Muscle layer of duodenum (tissue), 2 donors: ENCODE results near the gene TLE1.

Experiments
- H3K27ac ChIP-seq: one replicate; pipeline ENCODE4 v1.7.0; 2013; ENCODE audit warnings: mild to moderate bottlenecking, low read length
- H3K27me3 ChIP-seq: one replicate; pipeline ENCODE4 v1.7.0; 2013; ENCODE audit warnings: low read depth, mild to moderate bottlenecking, control low read depth, low read length
- H3K36me3 ChIP-seq, 2 donors: one replicate each; pipeline ENCODE4 v1.7.0; 2013; ENCODE audit warnings: low read length in 2 of 2, control low read depth in 1 of 2, mild to moderate bottlenecking in 1 of 2; ENCODE audit not compliant: insufficient read depth in 2 of 2, control insufficient read depth in 1 of 2
- H3K4me1 ChIP-seq, 2 donors: one replicate each; pipeline ENCODE4 v1.7.0; 2013; ENCODE audit warnings: low read length in 2 of 2, mild to moderate bottlenecking in 2 of 2, control low read depth in 1 of 2, moderate library complexity in 1 of 2; ENCODE audit not compliant: insufficient read depth in 2 of 2, control insufficient read depth in 1 of 2
- H3K4me3 ChIP-seq, 2 donors: one replicate each; pipeline ENCODE4 v1.7.0; 2013; ENCODE audit warnings: low read length in 2 of 2, low read depth in 1 of 2, mild to moderate bottlenecking in 1 of 2
- H3K9me3 ChIP-seq, 2 donors: one replicate each; pipeline ENCODE4 v1.7.0; 2013; ENCODE audit warnings: low read length in 2 of 2, control low read depth in 1 of 2, mild to moderate bottlenecking in 1 of 2; ENCODE audit not compliant: control insufficient read depth in 1 of 2
- donor health status: healthy.

The TLE1 gene

GRCh38 chr9:81669041-81669651 is 20.2 kb downstream of the TLE1 start:
- no peak overlapping the region for H3K4me3 ChIP-seq
- no peaks in the 10 kb centered on the region for H3K36me3 ChIP-seq
- H3K27me3 ChIP-seq, result no peaks in the 10 kb centered on the region
- no peak overlapping the region for H3K27ac ChIP-seq
- no peaks in the 10 kb centered on the region for H3K9me3 ChIP-seq
- H3K4me1 ChIP-seq, result peaks cover 23 to 63% of the 10 kb centered on the region in 2 donors

- no peak overlapping the region for H3K4me3 ChIP-seq
- no peaks in the 10 kb centered on the region for H3K27me3 ChIP-seq
- no peaks in the 10 kb centered on the region for H3K9me3 ChIP-seq
- no peaks in the 10 kb centered on the region for H3K36me3 ChIP-seq
- peaks cover 28 to 54% of the 10 kb centered on the region in 2 donors for H3K4me1 ChIP-seq
- H3K27ac ChIP-seq, result no peak overlapping the region
Measured at GRCh38 chr9:81666123-81666522, 23.2 kb downstream of the TLE1 start.

- Histone ChIP-seq H3K9me3 (no peaks in the 10 kb centered on the region), H3K27me3 (no peaks in the 10 kb centered on the region), H3K4me1 (peaks cover 28 to 53% of the 10 kb centered on the region in 2 donors), H3K36me3 (no peaks in the 10 kb centered on the region), H3K27ac (no peak overlapping the region), H3K4me3 (peak overlapping the region in 1 of 2 donors; percentile 34)
Measured at GRCh38 chr9:81665322-81665871, 23.9 kb downstream of the TLE1 start.

- Histone ChIP-seq H3K27me3 (no peaks in the 10 kb centered on the region), H3K4me1 (peaks cover 28 to 47% of the 10 kb centered on the region in 2 donors), H3K9me3 (no peaks in the 10 kb centered on the region)
Measured at GRCh38 chr9:81664638-81665222, 24.6 kb downstream of the TLE1 start.

GRCh38 chr9:81661339-81661738 is 28.0 kb downstream of the TLE1 start:
- no peaks in the 10 kb centered on the region for H3K36me3 ChIP-seq
- H3K4me3 ChIP-seq, result no peak overlapping the region
- no peak overlapping the region for H3K27ac ChIP-seq
- no peaks in the 10 kb centered on the region for H3K27me3 ChIP-seq
- no peaks in the 10 kb centered on the region for H3K9me3 ChIP-seq
- H3K4me1 ChIP-seq, result peaks cover 22 to 33% of the 10 kb centered on the region in 2 donors

More at GRCh38 chr9:81664638-81665222, 24.6 kb downstream of the TLE1 start:
- no peak overlapping the region for H3K27ac ChIP-seq
- peak overlapping the region in 1 of 2 donors; percentile 34 for H3K4me3 ChIP-seq
- no peaks in the 10 kb centered on the region for H3K36me3 ChIP-seq

- H3K36me3 ChIP-seq, result peaks cover 2 to 3% of the 10 kb centered on the region in 2 donors
- no peaks in the 10 kb centered on the region for H3K9me3 ChIP-seq
- no peaks in the 10 kb centered on the region for H3K27me3 ChIP-seq
- no peak overlapping the region for H3K4me3 ChIP-seq
- peaks cover 14 to 15% of the 10 kb centered on the region in 2 donors for H3K4me1 ChIP-seq
- no peak overlapping the region for H3K27ac ChIP-seq
Measured at GRCh38 chr9:81656871-81657337, 32.4 kb downstream of the TLE1 start.

- Histone ChIP-seq H3K27me3 (no peaks in the 10 kb centered on the region), H3K27ac (no peak overlapping the region), H3K9me3 (no peaks in the 10 kb centered on the region), H3K4me1 (peaks cover 9 to 15% of the 10 kb centered on the region in 2 donors), H3K4me3 (no peak overlapping the region), H3K36me3 (peaks cover 3 to 5% of the 10 kb centered on the region in 2 donors)
Measured at GRCh38 chr9:81656004-81656403, 33.3 kb downstream of the TLE1 start.

GRCh38 chr9:81653240-81653639 is 36.1 kb downstream of the TLE1 start:
- peaks cover 9 to 15% of the 10 kb centered on the region in 2 donors for H3K4me1 ChIP-seq

GRCh38 chr9:81652058-81652687 is 37.2 kb downstream of the TLE1 start:
- Histone ChIP-seq H3K9me3 (no peaks in the 10 kb centered on the region), H3K27me3 (no peaks in the 10 kb centered on the region), H3K36me3 (peaks cover 8 to 9% of the 10 kb centered on the region in 2 donors), H3K4me3 (no peak overlapping the region), H3K27ac (no peak overlapping the region), H3K4me1 (peaks cover 9 to 13% of the 10 kb centered on the region in 2 donors)

More at GRCh38 chr9:81653240-81653639, 36.1 kb downstream of the TLE1 start:
- no peak overlapping the region for H3K4me3 ChIP-seq
- H3K27me3 ChIP-seq, result no peaks in the 10 kb centered on the region
- no peak overlapping the region for H3K27ac ChIP-seq
- H3K36me3 ChIP-seq, result peaks cover 8 to 9% of the 10 kb centered on the region in 2 donors
- no peaks in the 10 kb centered on the region for H3K9me3 ChIP-seq

- Histone ChIP-seq H3K27me3 (no peaks in the 10 kb centered on the region), H3K4me3 (no peak overlapping the region), H3K4me1 (peaks cover 0 to under 1% of the 10 kb centered on the region in 2 donors), H3K9me3 (no peaks in the 10 kb centered on the region), H3K36me3 (peaks cover 8 to 9% of the 10 kb centered on the region in 2 donors), H3K27ac (no peak overlapping the region)
Measured at GRCh38 chr9:81650586-81651515, 38.5 kb downstream of the TLE1 start.
